ENCODE results near the gene MARCHF4. TPM values are rescaled to one million over a fixed set of nuclear protein-coding genes. Genes with fewer than 3 reads are reported as not detected.
"Not testable (repeated sequence)": the region's sequence is repeated elsewhere in the genome, so short reads cannot be mapped to it uniquely, and the experiment has no call there.

Gene MARCHF4
- total and polyA plus RNA-seq, 8 donors = 0.19 to 4.1 (median 0.52) TPM

GRCh38 chr2:216388046-216388884 is 16.0 kb upstream of the MARCHF4 start:
- 66 to 77% methylated on average over 5 of the region's 5 CpGs for WGBS, 2 donors
- Histone ChIP-seq H3K9me3 (no peaks in the 10 kb centered on the region), H3K27ac (no peak overlapping the region), H3K4me3 (no peak overlapping the region), H3K36me3 (no peaks in the 10 kb centered on the region), H3K4me1 (no peaks in the 10 kb centered on the region), H3K27me3 (no peaks in the 10 kb centered on the region)
- TF ChIP-seq, protein P1, sequence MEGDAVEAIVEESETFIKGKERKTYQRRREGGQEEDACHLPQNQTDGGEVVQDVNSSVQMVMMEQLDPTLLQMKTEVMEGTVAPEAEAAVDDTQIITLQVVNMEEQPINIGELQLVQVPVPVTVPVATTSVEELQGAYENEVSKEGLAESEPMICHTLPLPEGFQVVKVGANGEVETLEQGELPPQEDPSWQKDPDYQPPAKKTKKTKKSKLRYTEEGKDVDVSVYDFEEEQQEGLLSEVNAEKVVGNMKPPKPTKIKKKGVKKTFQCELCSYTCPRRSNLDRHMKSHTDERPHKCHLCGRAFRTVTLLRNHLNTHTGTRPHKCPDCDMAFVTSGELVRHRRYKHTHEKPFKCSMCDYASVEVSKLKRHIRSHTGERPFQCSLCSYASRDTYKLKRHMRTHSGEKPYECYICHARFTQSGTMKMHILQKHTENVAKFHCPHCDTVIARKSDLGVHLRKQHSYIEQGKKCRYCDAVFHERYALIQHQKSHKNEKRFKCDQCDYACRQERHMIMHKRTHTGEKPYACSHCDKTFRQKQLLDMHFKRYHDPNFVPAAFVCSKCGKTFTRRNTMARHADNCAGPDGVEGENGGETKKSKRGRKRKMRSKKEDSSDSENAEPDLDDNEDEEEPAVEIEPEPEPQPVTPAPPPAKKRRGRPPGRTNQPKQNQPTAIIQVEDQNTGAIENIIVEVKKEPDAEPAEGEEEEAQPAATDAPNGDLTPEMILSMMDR (IDR thresholded peaks at IDR 0.05) = no peak
- no peak for FAIRE-seq
- intact Hi-C loops (cut with DNase I) = no loop called here
- ATAC-seq = no peak
- DNase-seq = no peak

DNA sequence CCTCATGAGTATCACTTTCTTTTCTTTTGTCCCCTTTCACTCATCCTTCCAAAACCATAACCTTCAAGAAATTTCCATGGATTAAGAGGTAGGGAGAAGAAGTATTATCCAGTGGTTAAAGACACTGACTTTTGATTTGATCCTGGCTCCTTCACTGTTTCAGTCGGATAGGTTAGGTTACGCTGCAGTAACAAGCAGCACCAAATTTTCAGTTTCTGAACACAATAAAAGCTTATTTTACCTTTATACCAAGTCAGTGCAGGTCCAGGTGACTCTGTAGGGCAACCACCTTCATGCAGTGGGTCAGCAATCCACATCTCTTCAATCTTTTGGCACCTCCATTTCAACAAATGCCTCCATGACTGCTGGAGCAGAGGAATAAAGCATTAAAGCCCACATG is 15.0 kb upstream of the MARCHF4 start:
- no peak overlapping the region for H3K27ac ChIP-seq
- no peaks in the 10 kb centered on the region for H3K27me3 ChIP-seq
- no peak for ATAC-seq
- H3K4me1 ChIP-seq = no peaks in the 10 kb centered on the region
- FAIRE-seq = no peak
- TF ChIP-seq, protein P1 (IDR thresholded peaks at IDR 0.05) = no peak
- no peak overlapping the region for H3K4me3 ChIP-seq
- intact Hi-C loops (cut with DNase I) = no loop called here
- no peaks in the 10 kb centered on the region for H3K36me3 ChIP-seq
- DNase-seq = no peak
- 79 to 90% methylated on average over 2 of the region's 2 CpGs for WGBS, 2 donors
- no peaks in the 10 kb centered on the region for H3K9me3 ChIP-seq

DNA sequence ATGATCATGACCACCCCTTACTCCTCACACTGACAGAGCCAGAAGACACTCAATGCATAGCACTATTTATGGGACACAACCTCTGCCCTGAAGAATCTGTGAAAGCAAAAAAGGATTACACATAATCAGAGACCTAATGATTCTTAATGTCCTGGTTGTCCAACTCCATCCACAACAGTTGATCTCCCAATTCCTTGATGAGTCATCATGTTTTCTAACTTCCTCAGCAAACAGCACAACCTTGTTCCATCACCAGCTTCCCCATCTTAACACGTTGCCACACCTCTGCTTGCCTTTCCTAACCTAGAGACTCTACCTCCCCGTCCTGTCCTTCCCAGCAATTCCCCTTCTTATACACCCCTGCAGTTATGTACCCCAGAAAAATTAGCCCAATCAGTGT is 13.2 kb upstream of the MARCHF4 start:
- no peaks in the 10 kb centered on the region for H3K4me1 ChIP-seq
- 39% methylated on average over 2 of the region's 2 CpGs for WGBS, 2 donors
- FAIRE-seq (no peak), DNase-seq (no peak), ATAC-seq (no peak)
- no peak overlapping the region for H3K27ac ChIP-seq
- no peaks in the 10 kb centered on the region for H3K36me3 ChIP-seq
- no peaks in the 10 kb centered on the region for H3K27me3 ChIP-seq
- H3K4me3 ChIP-seq = no peak overlapping the region
- TF ChIP-seq, protein P1 (IDR thresholded peaks at IDR 0.05) = no peak
- H3K9me3 ChIP-seq = no peaks in the 10 kb centered on the region
- intact Hi-C loops (cut with DNase I) = no loop called here

- DNase-seq; H3K27ac ChIP-seq; H3K36me3 ChIP-seq; ATAC-seq; H3K27me3 ChIP-seq; FAIRE-seq; H3K4me3 ChIP-seq; intact Hi-C loops (cut with DNase I); H3K9me3 ChIP-seq; H3K4me1 ChIP-seq: not testable (repeated sequence)
- WGBS, 2 donors = 48 to 58% methylated on average over 2 of the region's 2 CpGs
Measured at GRCh38 chr2:216384409-216384808, 12.1 kb upstream of the MARCHF4 start.

DNA sequence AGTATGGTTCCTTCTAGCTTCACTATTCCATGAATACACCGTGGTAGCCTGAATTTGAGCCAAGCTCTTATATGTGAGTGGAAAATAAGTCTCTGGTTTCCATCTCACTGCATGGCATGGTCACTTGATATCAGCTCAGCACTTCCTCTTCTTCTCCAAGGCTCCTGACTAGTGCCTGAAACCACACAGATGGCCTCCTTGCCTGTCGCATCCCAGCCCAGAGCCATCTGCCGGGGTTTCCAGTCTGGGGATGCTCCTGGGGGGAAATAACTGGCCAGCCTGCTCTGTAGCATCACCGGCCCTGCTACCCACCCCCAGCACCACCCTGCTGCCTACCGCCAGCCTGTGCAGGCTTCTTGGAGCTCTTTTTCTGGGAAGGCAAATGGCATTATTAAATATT is 7.7 kb upstream of the MARCHF4 start:
- Histone ChIP-seq H3K36me3 (no peaks in the 10 kb centered on the region), H3K4me3 (no peak overlapping the region), H3K9me3 (no peaks in the 10 kb centered on the region), H3K27me3 (no peaks in the 10 kb centered on the region), H3K27ac (no peak overlapping the region), H3K4me1 (no peaks in the 10 kb centered on the region)
- intact Hi-C loops (cut with DNase I) = no loop called here
- ATAC-seq (no peak), DNase-seq (no peak), FAIRE-seq (no peak)
- TF ChIP-seq, protein P1 (IDR thresholded peaks at IDR 0.05) = no peak
- WGBS, 2 donors = 64 to 75% methylated on average over 5 of the region's 5 CpGs

Data from pancreas (tissue), 10 donors.